GM12891 (cell line): ENCODE results near the gene HOXB9.
A peak's percentile ranks its signal among the peaks of the same experiment; 100 is the strongest.

Source experiments
- DNase-seq: peaks from one replicate; pipeline ENCODE4 v3.0.0; 2011; ENCODE audit warnings: low spot score; ENCODE audit not compliant: insufficient read length
- FAIRE-seq: peaks from 2 replicates; lab custom pipeline; 2011; peaks lifted over from hg19 to GRCh38; lab: Jason Lieb, UNC
- PAX5 ChIP-seq: IDR thresholded peaks from 2 replicates; pipeline ENCODE4 v1.6.1; 2011; ENCODE audit warnings: low read length, moderate library complexity, mild to moderate bottlenecking; ENCODE audit not compliant: insufficient read depth, severe bottlenecking
- POLR2A ChIP-seq: IDR thresholded peaks from 2 replicates; pipeline ENCODE4 v1.6.1; 2011; ENCODE audit warnings: low read depth, low read length, control low read depth
- POLR2AphosphoS5 ChIP-seq: IDR thresholded peaks from 2 replicates; pipeline ENCODE4 v1.6.1; 2011; ENCODE audit warnings: low read depth, low read length, control low read depth
- POU2F2 ChIP-seq: IDR thresholded peaks from 2 replicates; pipeline ENCODE4 v1.6.1; 2011; ENCODE audit warnings: low read depth, mild to moderate bottlenecking, control low read depth, low read length, moderate library complexity
- SPI1 ChIP-seq: IDR thresholded peaks from 2 replicates; pipeline ENCODE4 v1.6.1; 2011; ENCODE audit warnings: low read depth, low read length, control low read depth
- TAF1 ChIP-seq: IDR thresholded peaks from 2 replicates; pipeline ENCODE4 v1.6.1; 2011; ENCODE audit warnings: low read depth, low read length, control low read depth

HOXB9 gene

DNA sequence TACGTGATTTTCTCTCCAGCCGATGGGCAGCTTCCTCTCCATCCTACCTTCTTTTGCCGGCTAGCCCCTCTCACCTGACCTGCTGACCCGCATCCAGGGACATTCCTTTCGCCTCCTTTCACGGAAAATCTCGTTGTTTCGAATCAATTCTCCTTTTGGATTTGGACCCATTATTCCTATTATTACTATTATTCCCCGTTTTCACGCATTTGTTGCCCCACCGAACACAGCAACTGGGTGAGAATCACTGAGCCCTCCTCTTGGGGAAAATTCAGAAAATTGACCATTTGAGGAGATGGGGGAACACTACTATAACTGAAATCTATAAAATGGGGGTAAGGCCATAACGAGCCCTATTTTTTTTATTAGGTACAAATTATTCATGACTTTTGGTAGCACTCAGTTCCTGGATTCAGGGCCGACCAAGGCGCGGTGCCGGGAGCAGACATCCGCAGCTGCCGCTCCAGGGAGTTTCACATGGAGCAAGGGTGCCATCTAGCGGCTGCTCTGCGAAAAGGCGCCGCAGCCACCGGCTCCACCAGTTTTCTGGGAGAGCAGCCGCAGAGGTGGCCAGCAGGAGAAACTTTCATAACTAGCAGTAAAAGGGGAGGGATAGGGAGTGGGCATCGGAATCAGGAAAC lies 7.8 kb downstream of the HOXB9 start:
- TF ChIP-seq POLR2AphosphoS5 (no peak), POU2F2 (no peak), POLR2A (no peak), PAX5 (no peak), TAF1 (no peak), SPI1 (no peak)
- FAIRE-seq (peak; percentile 93), DNase-seq (peak; percentile 91)

GRCh38 chr17:48617471-48618255 lies 8.5 kb downstream of the HOXB9 start:
- FAIRE-seq (no peak), DNase-seq (no peak)
- TF ChIP-seq POU2F2 (no peak), POLR2A (no peak), PAX5 (no peak)

- DNase-seq (no peak), FAIRE-seq (no peak)
Observed at GRCh38 chr17:48616717-48617470, 9.3 kb downstream of the HOXB9 start.

GRCh38 chr17:48615963-48616716 lies 10.0 kb downstream of the HOXB9 start:
- TF ChIP-seq SPI1 = no peak
- no peak for TF ChIP-seq PAX5
- no peak for TF ChIP-seq TAF1
- TF ChIP-seq POLR2A = no peak
- TF ChIP-seq POU2F2 = no peak
- no peak for TF ChIP-seq POLR2AphosphoS5
- no peak for FAIRE-seq
- no peak for DNase-seq

More at GRCh38 chr17:48616717-48617470, 9.3 kb downstream of the HOXB9 start:
- TF ChIP-seq POU2F2 = no peak
- TF ChIP-seq TAF1 = no peak
- no peak for TF ChIP-seq SPI1
- no peak for TF ChIP-seq POLR2A
- TF ChIP-seq POLR2AphosphoS5 = no peak
- TF ChIP-seq PAX5 = no peak

GRCh38 chr17:48615047-48615962 lies 10.9 kb downstream of the HOXB9 start, which contains the start of gene HOXB8:
Gene HOXB8 (minus strand): TSS chr17:48615292. CDS start chr17:48614704, 588 bp downstream.
- no peak for TF ChIP-seq POLR2A
- no peak for TF ChIP-seq POU2F2
- no peak for TF ChIP-seq POLR2AphosphoS5
- TF ChIP-seq PAX5 = no peak
- TF ChIP-seq SPI1 = no peak
- TF ChIP-seq TAF1 = no peak
- DNase-seq = no peak
- no peak for FAIRE-seq

DNA sequence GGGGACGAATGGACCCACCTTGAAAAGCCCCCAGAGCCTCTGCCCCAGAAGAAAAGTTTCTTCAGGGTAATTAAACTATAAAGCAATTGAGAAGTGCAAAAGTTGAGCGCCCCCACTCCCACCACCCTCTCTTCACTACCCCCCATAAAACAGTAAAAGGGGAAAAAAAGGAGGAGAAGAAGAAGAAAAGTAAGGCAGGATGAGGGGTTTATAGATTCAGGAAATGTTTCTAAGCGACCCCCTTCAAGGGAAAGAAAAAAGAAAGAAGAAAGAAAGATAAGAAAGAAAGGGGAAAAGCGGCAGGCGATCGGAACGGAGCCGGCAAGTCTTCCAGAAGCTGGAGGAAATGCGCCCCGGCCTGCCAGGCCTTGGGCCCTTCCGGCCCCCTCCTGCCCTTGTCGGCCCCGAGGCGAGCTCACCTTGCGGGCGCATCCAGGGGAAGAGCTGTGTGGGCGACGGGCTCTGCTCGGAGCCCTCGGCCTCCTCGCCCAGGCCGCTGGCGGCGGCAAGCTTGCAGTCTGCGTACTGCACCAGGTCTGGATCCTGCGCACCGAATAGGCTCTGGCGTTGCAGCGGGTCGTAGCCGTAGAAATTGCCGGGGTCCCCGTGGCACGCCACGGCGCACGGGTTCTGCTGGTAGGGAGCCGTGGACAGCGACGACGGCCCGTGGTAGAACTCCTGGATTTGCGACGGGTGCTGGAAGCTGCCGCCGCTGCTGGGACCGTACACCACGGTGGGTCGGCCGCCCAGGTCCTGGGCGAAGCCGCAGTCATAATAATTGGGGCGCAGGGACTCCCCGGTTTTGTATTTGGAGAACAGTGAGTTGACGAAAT lies 12.1 kb downstream of the HOXB9 start:
- FAIRE-seq (no peak), DNase-seq (no peak)
- TF ChIP-seq SPI1 (no peak), POLR2A (no peak), TAF1 (no peak), POU2F2 (no peak), PAX5 (no peak), POLR2AphosphoS5 (no peak)

DNA sequence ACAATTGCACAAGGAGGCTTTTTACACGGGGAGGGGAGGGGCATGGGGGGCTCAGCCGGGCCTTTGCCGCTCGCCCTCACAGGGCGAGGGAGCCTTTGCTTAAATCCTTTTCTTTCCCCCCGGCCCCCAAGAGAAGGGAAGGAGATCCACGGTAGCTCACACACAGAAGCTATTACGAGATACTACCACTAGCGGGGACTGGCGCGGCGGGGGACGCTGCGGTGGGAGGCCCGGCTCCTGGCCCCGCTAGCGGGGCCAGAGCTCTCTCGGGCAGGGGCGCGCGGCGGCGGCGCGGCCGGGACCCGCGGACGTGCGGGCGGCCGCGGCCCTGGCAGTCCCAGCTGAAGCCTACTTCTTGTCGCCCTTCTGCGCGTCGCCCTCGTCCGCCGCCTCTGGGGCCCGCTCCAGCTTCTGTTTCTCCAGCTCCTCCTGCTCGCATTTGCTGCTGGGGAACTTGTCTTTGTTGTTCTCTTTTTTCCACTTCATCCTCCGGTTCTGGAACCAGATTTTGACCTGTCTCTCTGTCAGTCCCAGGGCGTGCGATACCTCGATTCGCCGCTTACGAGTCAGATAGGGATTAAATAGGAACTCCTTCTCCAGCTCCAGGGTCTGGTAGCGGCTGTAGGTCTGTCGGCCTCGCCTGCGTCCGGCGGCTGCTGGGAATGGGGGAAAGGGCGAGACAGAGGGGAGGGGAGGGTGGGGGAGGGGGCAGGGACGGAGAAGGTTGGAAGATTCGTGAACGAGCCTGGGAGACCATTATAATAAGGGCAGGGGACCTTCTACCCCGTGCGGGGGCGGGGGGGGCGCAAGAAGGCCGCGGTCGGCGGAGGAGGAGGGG lies 13.1 kb downstream of the HOXB9 start:
- TF ChIP-seq SPI1 = no peak
- no peak for TF ChIP-seq PAX5
- no peak for TF ChIP-seq POU2F2
- TF ChIP-seq POLR2A = no peak
- no peak for TF ChIP-seq POLR2AphosphoS5
- TF ChIP-seq TAF1 = no peak
- no peak for DNase-seq

More for the DNA sequence above, 13.1 kb downstream of the HOXB9 start:
- FAIRE-seq = peak; percentile 23
